Gastroesophageal sphincter (tissue), 4 donors: ENCODE results near the gene ZNHIT6. TPM values are rescaled to one million over a fixed set of nuclear protein-coding genes. Genes with fewer than 3 reads are reported as not detected.

ENCODE experiments used
- ATAC-seq: fragments of 150-250 bp; one replicate; pipeline ENCODE4 v1.9.1; 2016; ENCODE audit warnings: mild to moderate bottlenecking, moderate library complexity
- H3K27ac ChIP-seq, 4 donors: fragments of 200-600 bp; sonication (generic) in 3 of 4; 1 replicate in 3 of 4; 2 replicates in 1 of 4; pipeline ENCODE4 v1.5.1; 2016 to 2019
- H3K27me3 ChIP-seq: fragments of 200-600 bp; sonication (generic); one replicate; pipeline ENCODE4 v1.5.1; 2019
- H3K36me3 ChIP-seq, 2 donors: fragments of 200-600 bp; sonication (generic); one replicate each; pipeline ENCODE4 v1.5.1; 2019; ENCODE audit warnings: control low read depth in 1 of 2
- H3K4me1 ChIP-seq, 3 donors: fragments of 200-600 bp; sonication (generic); 1 replicate in 2 of 3; 2 replicates in 1 of 3; pipeline ENCODE4 v1.5.1; 2016 to 2019; ENCODE audit warnings: control low read depth in 2 of 3
- H3K4me3 ChIP-seq, 2 donors: fragments of 200-600 bp; sonication (generic); one replicate each; pipeline ENCODE4 v1.5.1; 2019; ENCODE audit warnings: mild to moderate bottlenecking in 1 of 2, moderate library complexity in 1 of 2
- H3K9me3 ChIP-seq, 3 donors: fragments of 200-600 bp; sonication (generic); one replicate each; pipeline ENCODE4 v1.5.1; 2017 to 2019; ENCODE audit warnings: control low read depth in 2 of 3
- EP300 ChIP-seq: sonication (generic); formaldehyde crosslinking; IDR thresholded peaks from one replicate; pipeline ENCODE4 v1.6.1; 2017; ENCODE audit warnings: antibody characterized with exemption, mild to moderate bottlenecking
- POLR2A ChIP-seq, 2 donors: fragments of 450-650 bp; IDR thresholded peaks; one replicate each; pipeline ENCODE4 v1.6.1; 2017; ENCODE audit warnings: antibody characterized with exemption in 2 of 2, mild to moderate bottlenecking in 2 of 2, moderate library complexity in 1 of 2
- POLR2AphosphoS5 ChIP-seq: sonication (generic); formaldehyde crosslinking; IDR thresholded peaks from one replicate; pipeline ENCODE4 v1.6.1; 2017; ENCODE audit warnings: antibody characterized with exemption
- WGBS, 2 donors: methylation state at CpG; one replicate each; pipeline ENCODE4 v1.1.5; 2018; ENCODE audit warnings: low coverage in 1 of 2; 5-methylcytosine and 5-hydroxymethylcytosine counted together
- total RNA-seq, 4 donors: library from RNA; depleted of rRNA; stranded (reverse); fragments of >200 nt; gene quantifications; one replicate each; pipeline ENCODE4 v1.1.0, GENCODE V29; 2016
- TF ChIP-seq, protein P1 (sequence below), 4 experiments: fragments of 200-600 bp in 2 of 4; fragments of 450-650 bp in 2 of 4; sonication (generic) in 1 of 4; IDR thresholded peaks; one replicate each; pipeline ENCODE4 v1.5.1; 2017 to 2019; ENCODE audit warnings: antibody characterized with exemption in 4 of 4, mild to moderate bottlenecking in 2 of 4, moderate library complexity in 2 of 4

The ZNHIT6 gene
- total RNA-seq, 4 donors from 2014 or later = 13.7 to 23.5 (median 15.4) TPM

DNA sequence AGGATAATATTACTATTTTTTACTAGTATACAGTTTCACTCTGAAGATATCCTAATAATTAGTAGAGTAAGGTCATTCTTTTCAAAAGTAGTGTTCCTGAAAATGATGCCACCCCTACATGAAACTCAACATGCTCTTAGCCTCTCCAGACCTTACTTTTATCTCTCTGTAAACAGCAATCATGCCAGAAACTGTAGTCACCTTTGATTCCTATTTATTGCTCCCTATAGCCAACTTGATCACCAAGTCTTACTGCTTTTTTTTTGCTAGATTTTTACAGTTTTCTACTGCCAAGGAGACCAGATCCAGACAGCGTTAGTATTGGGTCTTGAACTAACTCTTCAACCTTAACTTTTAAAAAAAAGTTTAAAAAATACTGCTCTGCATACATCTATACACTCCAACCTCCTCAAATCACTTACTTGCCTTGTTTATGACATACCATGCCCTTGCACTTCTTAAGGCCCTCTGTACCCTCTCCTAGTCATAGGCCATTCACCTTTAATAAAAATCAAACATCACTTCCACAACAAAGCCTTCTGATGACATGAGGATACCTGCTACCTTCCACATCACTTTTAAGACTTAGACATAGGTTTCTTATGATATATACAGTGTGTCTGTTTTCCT lies 36.1 kb downstream of the ZNHIT6 start:
- H3K4me1 ChIP-seq = no peaks in the 10 kb centered on the region
- H3K27me3 ChIP-seq = no peaks in the 10 kb centered on the region
- no peak for ATAC-seq
- H3K9me3 ChIP-seq = no peaks in the 10 kb centered on the region
- H3K4me3 ChIP-seq = no peak overlapping the region
- no peak overlapping the region for H3K27ac ChIP-seq
- H3K36me3 ChIP-seq = peaks cover 0 to 71% of the 10 kb centered on the region in 2 donors
- 86 to 100% methylated on average over 1 of the region's 1 CpG for WGBS, 2 donors
- no peak for TF ChIP-seq POLR2AphosphoS5
- TF ChIP-seq, protein P1, sequence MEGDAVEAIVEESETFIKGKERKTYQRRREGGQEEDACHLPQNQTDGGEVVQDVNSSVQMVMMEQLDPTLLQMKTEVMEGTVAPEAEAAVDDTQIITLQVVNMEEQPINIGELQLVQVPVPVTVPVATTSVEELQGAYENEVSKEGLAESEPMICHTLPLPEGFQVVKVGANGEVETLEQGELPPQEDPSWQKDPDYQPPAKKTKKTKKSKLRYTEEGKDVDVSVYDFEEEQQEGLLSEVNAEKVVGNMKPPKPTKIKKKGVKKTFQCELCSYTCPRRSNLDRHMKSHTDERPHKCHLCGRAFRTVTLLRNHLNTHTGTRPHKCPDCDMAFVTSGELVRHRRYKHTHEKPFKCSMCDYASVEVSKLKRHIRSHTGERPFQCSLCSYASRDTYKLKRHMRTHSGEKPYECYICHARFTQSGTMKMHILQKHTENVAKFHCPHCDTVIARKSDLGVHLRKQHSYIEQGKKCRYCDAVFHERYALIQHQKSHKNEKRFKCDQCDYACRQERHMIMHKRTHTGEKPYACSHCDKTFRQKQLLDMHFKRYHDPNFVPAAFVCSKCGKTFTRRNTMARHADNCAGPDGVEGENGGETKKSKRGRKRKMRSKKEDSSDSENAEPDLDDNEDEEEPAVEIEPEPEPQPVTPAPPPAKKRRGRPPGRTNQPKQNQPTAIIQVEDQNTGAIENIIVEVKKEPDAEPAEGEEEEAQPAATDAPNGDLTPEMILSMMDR (IDR thresholded peaks at IDR 0.05) = no peak
- TF ChIP-seq EP300 = no peak
- no peak for TF ChIP-seq POLR2A (IDR thresholded peaks at IDR 0.05)

- Histone ChIP-seq H3K27me3 (no peaks in the 10 kb centered on the region), H3K4me3 (no peak overlapping the region), H3K27ac (no peak overlapping the region), H3K36me3 (peaks cover 0 to 25% of the 10 kb centered on the region in 2 donors), H3K4me1 (no peaks in the 10 kb centered on the region), H3K9me3 (no peaks in the 10 kb centered on the region)
- TF ChIP-seq, protein P1 (IDR thresholded peaks at IDR 0.05) = no peak
- no peak for TF ChIP-seq POLR2A (IDR thresholded peaks at IDR 0.05)
- no peak for TF ChIP-seq EP300
- TF ChIP-seq POLR2AphosphoS5 = no peak
- no peak for ATAC-seq
- WGBS, 2 donors = 100% methylated on average over 1 of the region's 1 CpG
Measured at GRCh38 chr1:85665932-85666331, 42.3 kb downstream of the ZNHIT6 start.

GRCh38 chr1:85663382-85663781 lies 44.9 kb downstream of the ZNHIT6 start:
- Histone ChIP-seq H3K27ac (no peak overlapping the region), H3K9me3 (no peaks in the 10 kb centered on the region), H3K4me3 (no peak overlapping the region), H3K27me3 (no peaks in the 10 kb centered on the region), H3K36me3 (peaks cover 0 to 9% of the 10 kb centered on the region in 2 donors), H3K4me1 (no peaks in the 10 kb centered on the region)
- no peak for TF ChIP-seq EP300
- no peak for TF ChIP-seq POLR2A (IDR thresholded peaks at IDR 0.05)
- TF ChIP-seq POLR2AphosphoS5 = no peak
- TF ChIP-seq, protein P1 (IDR thresholded peaks at IDR 0.05) = no peak
- 98 to 100% methylated on average over 2 of the region's 2 CpGs for WGBS, 2 donors
- no peak for ATAC-seq

- H3K27me3 ChIP-seq = no peaks in the 10 kb centered on the region
- no peak overlapping the region for H3K4me3 ChIP-seq
- H3K36me3 ChIP-seq = peaks cover 0 to 1% of the 10 kb centered on the region in 2 donors
- 29% methylated on average over 2 of the region's 2 CpGs; no CpG with 5 or more reads in 1 of the 2 donors for WGBS, 2 donors
- no peaks in the 10 kb centered on the region for H3K9me3 ChIP-seq
- no peaks in the 10 kb centered on the region for H3K4me1 ChIP-seq
- no peak overlapping the region for H3K27ac ChIP-seq
- TF ChIP-seq, protein P1 (IDR thresholded peaks at IDR 0.05) = no peak
- TF ChIP-seq EP300 (no peak), POLR2AphosphoS5 (no peak), POLR2A (IDR thresholded peaks at IDR 0.05) (no peak)
- no peak for ATAC-seq
Measured at GRCh38 chr1:85661767-85662166, 46.5 kb downstream of the ZNHIT6 start.

- H3K9me3 ChIP-seq = no peaks in the 10 kb centered on the region
- H3K4me3 ChIP-seq = no peak overlapping the region
- H3K27me3 ChIP-seq = no peaks in the 10 kb centered on the region
- TF ChIP-seq, protein P1 (IDR thresholded peaks at IDR 0.05) = no peak
- TF ChIP-seq POLR2A (IDR thresholded peaks at IDR 0.05) = no peak
- no peak for TF ChIP-seq POLR2AphosphoS5
- TF ChIP-seq EP300 = no peak
- no peaks in the 10 kb centered on the region for H3K4me1 ChIP-seq
- no peak for ATAC-seq
- H3K27ac ChIP-seq = no peak overlapping the region
- peaks cover 0 to 2% of the 10 kb centered on the region in 2 donors for H3K36me3 ChIP-seq
Measured at GRCh38 chr1:85660541-85660940, 47.7 kb downstream of the ZNHIT6 start.
